HCT116 (cell line): ENCODE results near the gene VMAC.

ENCODE experiments used
- ATF3 ChIP-seq: IDR thresholded peaks from 2 replicates; pipeline ENCODE4 v1.6.1; 2012
- CBX3 ChIP-seq: IDR thresholded peaks from 2 replicates; pipeline ENCODE4 v1.6.1; 2012; ENCODE audit warnings: low read depth
- CTCF ChIP-seq, 3 experiments: fragments of 200-600 bp in 1 of 3; sonication (generic) in 1 of 3; IDR thresholded peaks in 2 of 3; conservative IDR thresholded peaks in 1 of 3; 2 replicates each; pipeline ENCODE4 v1.5.1; 2012 to 2017; ENCODE audit warnings: low read depth in 2 of 3, low read length in 2 of 3, antibody characterized with exemption in 1 of 3, borderline replicate concordance in 1 of 3, control low read depth in 1 of 3, mild to moderate bottlenecking in 1 of 3, mixed read lengths in 1 of 3, mixed run types in 1 of 3, moderate library complexity in 1 of 3; ENCODE audit not compliant: insufficient read depth in 1 of 3
- EZH2phosphoT487 ChIP-seq: fragments of 200-600 bp; IDR thresholded peaks from 2 replicates; pipeline ENCODE4 v1.6.1; 2018; ENCODE audit warnings: antibody characterized with exemption, borderline replicate concordance
- JUND ChIP-seq: IDR thresholded peaks from 2 replicates; pipeline ENCODE4 v1.6.1; 2012
- MAX ChIP-seq: IDR thresholded peaks from 2 replicates; pipeline ENCODE4 v1.6.1; 2012
- POLR2A ChIP-seq: IDR thresholded peaks from 2 replicates; pipeline ENCODE4 v1.7.0; 2011; ENCODE audit warnings: borderline replicate concordance; ENCODE audit not compliant: insufficient read depth, insufficient read length; ENCODE audit errors: extremely low read depth
- REST ChIP-seq: IDR thresholded peaks from 2 replicates; pipeline ENCODE4 v1.6.1; 2012; ENCODE audit warnings: low read depth
- SIN3A ChIP-seq: IDR thresholded peaks from 2 replicates; pipeline ENCODE4 v1.6.1; 2012; ENCODE audit warnings: low read depth
- TCF7L2 ChIP-seq: IDR thresholded peaks from 2 replicates; pipeline ENCODE4 v1.7.0; 2011; ENCODE audit warnings: borderline replicate concordance, inconsistent platforms; ENCODE audit not compliant: insufficient read depth, insufficient read length; ENCODE audit errors: extremely low read depth
- ZNF274 ChIP-seq: fragments of 200-500 bp; sonication (Bioruptor generic); IDR thresholded peaks from 2 replicates; pipeline ENCODE4 v1.6.1; 2014; ENCODE audit warnings: mild to moderate bottlenecking, low read depth, low read length, inconsistent platforms

GRCh38 chr19:5891938-5892771, 12.5 kb upstream of the VMAC start:
- TF ChIP-seq POLR2A (no peak), CTCF (IDR thresholded peaks at IDR 0.05 in 2 of 3, conservative IDR thresholded peaks at IDR 0.05 in 1 of 3; ENCODE audit: borderline replicate concordance in 1 of 3, insufficient read depth in 1 of 3, low read depth in 2 of 3, low read length in 2 of 3) (peak; percentile 77 to 84 (median 83)), EZH2phosphoT487 (no peak), SIN3A (0 out of 2 replicates have a peak, but pooled peaks have one; percentile 19), REST (no peak), MAX (no peak), TCF7L2 (no peak), CBX3 (no peak), ZNF274 (no peak), JUND (no peak), ATF3 (no peak)
